Chondrocyte (in vitro differentiated cells): Measurements from ENCODE around the gene DDX60. TPM values are rescaled to one million over a fixed set of nuclear protein-coding genes. Genes with fewer than 3 reads are reported as not detected.
"Not testable (repeated sequence)": the region's sequence is repeated elsewhere in the genome, so short reads cannot be mapped to it uniquely, and the experiment has no call there.

Experiments used
- DNase-seq: peaks from one replicate; pipeline ENCODE4 v3.0.0; 2021; ENCODE audit warnings: mixed read lengths, low spot score
- H3K27ac Mint-ChIP-seq: one replicate; pipeline ENCODE4 v1.8.0; 2021; ENCODE audit warnings: mild to moderate bottlenecking, moderate library complexity, mixed read lengths; ENCODE audit not compliant: unreplicated experiment
- H3K27me3 Mint-ChIP-seq: 2 replicates; pipeline ENCODE4 v1.8.0; 2021; ENCODE audit warnings: low read depth, mixed read lengths
- H3K36me3 Mint-ChIP-seq: 2 replicates; pipeline ENCODE4 v1.8.0; 2021; ENCODE audit warnings: low read depth, mixed read lengths
- H3K4me1 Mint-ChIP-seq: 2 replicates; pipeline ENCODE4 v1.8.0; 2021; ENCODE audit warnings: low read depth, mild to moderate bottlenecking, mixed read lengths
- H3K4me3 Mint-ChIP-seq: one replicate; pipeline ENCODE4 v1.8.0; 2021; ENCODE audit warnings: mild to moderate bottlenecking, moderate library complexity, mixed read lengths; ENCODE audit not compliant: unreplicated experiment
- H3K9me3 Mint-ChIP-seq: 2 replicates; pipeline ENCODE4 v1.8.0; 2021; ENCODE audit warnings: low read depth, mixed read lengths
- total RNA-seq: library from RNA; stranded (reverse); gene quantifications from 3 replicates; pipeline ENCODE4 v1.2.1, GENCODE V29; 2021
- TF ChIP-seq, protein P1 (sequence below): fragments of 200-600 bp; sonication (generic); IDR thresholded peaks from 2 replicates; pipeline ENCODE4 v1.5.0; 2021; ENCODE audit warnings: antibody characterized with exemption, mild to moderate bottlenecking, moderate library complexity

DDX60 gene
- total RNA-seq, 1 donor from 2014 or later = 5.9 TPM

DNA sequence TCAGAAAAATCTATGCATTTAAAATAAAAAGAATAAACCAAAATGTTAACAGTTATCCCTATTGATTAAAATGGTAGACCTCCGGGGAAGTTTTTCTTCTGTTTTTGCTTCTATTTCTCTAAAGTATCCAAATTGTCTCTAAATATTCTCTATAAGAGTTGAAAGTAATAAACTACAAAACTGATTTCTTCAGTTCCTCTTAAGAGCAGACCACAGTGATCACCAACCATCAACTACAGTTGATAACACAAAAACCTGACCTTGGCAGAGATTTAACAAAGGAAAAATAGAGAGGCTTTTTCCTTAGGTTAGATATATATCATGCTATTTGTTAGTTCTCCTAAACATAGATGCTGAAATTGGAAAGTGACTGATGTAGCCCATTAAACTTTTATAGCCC, 27.3 kb downstream of the DDX60 start:
- peaks cover 3% of the 10 kb centered on the region for H3K9me3 Mint-ChIP-seq
- H3K27me3 Mint-ChIP-seq = no peaks in the 10 kb centered on the region
- TF ChIP-seq, protein P1, sequence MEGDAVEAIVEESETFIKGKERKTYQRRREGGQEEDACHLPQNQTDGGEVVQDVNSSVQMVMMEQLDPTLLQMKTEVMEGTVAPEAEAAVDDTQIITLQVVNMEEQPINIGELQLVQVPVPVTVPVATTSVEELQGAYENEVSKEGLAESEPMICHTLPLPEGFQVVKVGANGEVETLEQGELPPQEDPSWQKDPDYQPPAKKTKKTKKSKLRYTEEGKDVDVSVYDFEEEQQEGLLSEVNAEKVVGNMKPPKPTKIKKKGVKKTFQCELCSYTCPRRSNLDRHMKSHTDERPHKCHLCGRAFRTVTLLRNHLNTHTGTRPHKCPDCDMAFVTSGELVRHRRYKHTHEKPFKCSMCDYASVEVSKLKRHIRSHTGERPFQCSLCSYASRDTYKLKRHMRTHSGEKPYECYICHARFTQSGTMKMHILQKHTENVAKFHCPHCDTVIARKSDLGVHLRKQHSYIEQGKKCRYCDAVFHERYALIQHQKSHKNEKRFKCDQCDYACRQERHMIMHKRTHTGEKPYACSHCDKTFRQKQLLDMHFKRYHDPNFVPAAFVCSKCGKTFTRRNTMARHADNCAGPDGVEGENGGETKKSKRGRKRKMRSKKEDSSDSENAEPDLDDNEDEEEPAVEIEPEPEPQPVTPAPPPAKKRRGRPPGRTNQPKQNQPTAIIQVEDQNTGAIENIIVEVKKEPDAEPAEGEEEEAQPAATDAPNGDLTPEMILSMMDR = no peak
- peaks cover 7% of the 10 kb centered on the region for H3K36me3 Mint-ChIP-seq
- H3K27ac Mint-ChIP-seq = no peak overlapping the region
- DNase-seq = no peak
- no peak overlapping the region for H3K4me3 Mint-ChIP-seq
- no peaks in the 10 kb centered on the region for H3K4me1 Mint-ChIP-seq

GRCh38 chr4:168285850-168286249, 32.7 kb downstream of the DDX60 start:
- DNase-seq, H3K4me3 Mint-ChIP-seq, H3K4me1 Mint-ChIP-seq, H3K9me3 Mint-ChIP-seq, H3K27me3 Mint-ChIP-seq, H3K36me3 Mint-ChIP-seq, H3K27ac Mint-ChIP-seq: not testable (repeated sequence)

DNA sequence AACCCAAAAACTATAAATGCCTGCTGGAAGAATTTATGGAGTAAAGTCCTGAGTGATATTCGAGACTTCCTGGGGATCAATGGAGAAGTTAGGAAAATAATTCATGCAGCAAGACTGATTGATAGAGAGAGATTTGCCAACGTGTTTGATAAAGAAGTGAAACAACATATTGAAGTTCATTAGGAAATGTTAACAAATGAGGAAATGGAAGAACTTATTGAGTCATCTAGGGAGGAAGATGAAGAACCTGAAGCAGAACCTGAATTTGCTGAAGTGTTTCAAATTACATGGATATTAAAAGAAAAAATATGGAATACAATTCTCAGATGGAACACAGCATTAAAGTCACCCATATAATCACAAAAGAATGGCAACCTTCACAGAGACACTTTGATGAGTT, 39.0 kb downstream of the DDX60 start:
- H3K9me3 Mint-ChIP-seq = no peaks in the 10 kb centered on the region
- no peak overlapping the region for H3K4me3 Mint-ChIP-seq
- H3K36me3 Mint-ChIP-seq = peaks cover 12% of the 10 kb centered on the region
- H3K27me3 Mint-ChIP-seq = no peaks in the 10 kb centered on the region
- TF ChIP-seq, protein P1 = no peak
- no peak for DNase-seq
- H3K4me1 Mint-ChIP-seq = no peaks in the 10 kb centered on the region
- no peak overlapping the region for H3K27ac Mint-ChIP-seq

DNA sequence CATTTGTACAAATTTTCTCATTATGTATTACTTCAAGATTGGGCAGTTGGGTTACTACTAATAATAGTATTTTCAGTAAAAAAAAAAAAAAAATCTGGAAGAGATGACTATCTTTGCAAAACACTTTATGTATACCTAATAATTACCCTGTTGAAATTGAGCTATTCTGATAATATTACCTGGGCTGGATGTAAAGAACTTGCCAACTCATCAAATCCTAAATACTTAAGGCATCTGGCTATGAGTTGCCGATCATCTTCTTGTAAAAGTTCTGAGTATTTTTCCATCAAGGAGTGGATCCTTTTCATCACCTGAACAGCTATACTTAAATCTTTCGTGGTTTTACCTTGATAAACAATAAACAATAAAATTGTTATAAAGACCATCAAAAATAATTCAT, 42.7 kb downstream of the DDX60 start:
- peaks cover 19% of the 10 kb centered on the region for H3K36me3 Mint-ChIP-seq

GRCh38 chr4:168274871-168275270, 43.7 kb downstream of the DDX60 start:
- H3K27ac Mint-ChIP-seq = no peak overlapping the region
- no peak overlapping the region for H3K4me3 Mint-ChIP-seq
- no peaks in the 10 kb centered on the region for H3K27me3 Mint-ChIP-seq
- no peaks in the 10 kb centered on the region for H3K9me3 Mint-ChIP-seq
- TF ChIP-seq, protein P1 = no peak
- H3K4me1 Mint-ChIP-seq = peaks cover 3% of the 10 kb centered on the region
- H3K36me3 Mint-ChIP-seq = peaks cover 19% of the 10 kb centered on the region
- DNase-seq = no peak

More for the DNA sequence above, 42.7 kb downstream of the DDX60 start:
- Mint-ChIP-seq H3K27ac (no peak overlapping the region), H3K9me3 (no peaks in the 10 kb centered on the region), H3K4me3 (no peak overlapping the region), H3K27me3 (no peaks in the 10 kb centered on the region), H3K4me1 (peaks cover 3% of the 10 kb centered on the region)
- TF ChIP-seq, protein P1 = no peak
- DNase-seq = no peak

GRCh38 chr4:168273838-168274237, 44.7 kb downstream of the DDX60 start:
- no peak overlapping the region for H3K27ac Mint-ChIP-seq
- H3K36me3 Mint-ChIP-seq = peaks cover 13% of the 10 kb centered on the region
- no peak overlapping the region for H3K4me3 Mint-ChIP-seq
- TF ChIP-seq, protein P1 = no peak
- no peaks in the 10 kb centered on the region for H3K9me3 Mint-ChIP-seq
- H3K4me1 Mint-ChIP-seq = peaks cover 3% of the 10 kb centered on the region
- no peak for DNase-seq
- H3K27me3 Mint-ChIP-seq = no peaks in the 10 kb centered on the region
